ENCODE measurements around the gene KLF13.

Gene KLF13

DNA sequence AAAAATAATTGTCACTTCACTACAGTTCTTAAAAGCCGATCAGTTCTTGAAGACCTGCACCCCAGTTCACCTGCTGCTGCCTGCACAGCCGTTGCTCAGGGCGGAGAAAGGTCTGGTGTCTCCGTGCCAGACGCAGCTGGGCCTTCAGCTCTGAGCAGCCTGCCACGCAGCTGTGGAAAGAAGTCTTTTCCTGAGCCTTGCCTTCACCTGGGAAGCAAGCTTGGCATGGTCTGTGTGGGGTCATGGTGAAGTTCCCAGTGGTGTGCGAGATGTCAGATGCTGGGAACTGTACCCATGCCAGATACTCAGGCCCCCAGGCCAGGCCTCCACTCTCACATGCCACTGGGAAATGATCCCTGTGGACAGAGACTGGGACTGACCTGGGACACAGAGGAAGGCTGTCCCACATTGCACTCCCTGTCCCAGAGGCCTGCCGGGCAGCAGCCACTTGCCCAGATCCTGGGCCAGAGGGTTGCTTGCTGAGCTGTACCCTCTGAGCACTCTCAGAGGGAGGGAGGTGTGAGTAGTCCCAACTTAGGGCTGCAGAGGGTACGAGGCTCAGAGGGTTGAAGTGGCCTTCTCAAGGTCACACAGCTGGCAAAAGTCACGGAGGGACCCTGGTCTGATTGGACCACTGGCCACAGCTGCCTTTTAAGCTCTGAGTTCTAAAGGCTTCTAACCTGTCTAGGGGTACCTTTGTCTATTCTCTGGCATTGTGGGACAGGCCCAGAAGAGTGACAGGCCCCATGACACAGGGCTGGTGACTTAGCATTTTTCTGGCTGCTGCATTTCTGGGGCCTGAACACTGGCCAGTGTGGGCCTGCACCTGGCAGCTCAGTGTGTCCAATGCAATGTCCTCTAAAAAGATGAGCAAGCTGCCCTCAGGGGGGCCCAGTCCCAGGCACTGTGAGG lies 55.4 kb downstream of the KLF13 start:
- no peak for DNase-seq (ENCODE audit: low read depth in 2 of 2)

DNA sequence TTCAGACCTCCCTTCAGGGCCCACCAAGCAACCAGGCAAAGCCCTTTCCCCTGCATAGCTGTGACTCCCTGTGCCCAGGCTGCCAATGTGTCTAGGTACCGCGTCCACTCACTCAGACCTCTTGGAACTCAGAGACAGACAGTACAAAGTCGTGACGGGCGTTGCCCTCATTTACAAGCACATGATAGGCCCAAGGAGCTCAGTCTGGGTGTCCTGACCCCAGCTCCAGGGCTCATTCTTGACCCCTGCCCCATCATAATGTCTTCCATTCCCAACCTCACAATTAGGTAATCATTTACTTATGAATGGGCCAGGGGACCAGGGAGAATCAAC lies 56.0 kb downstream of the KLF13 start:
- DNase-seq (ENCODE audit: low read depth in 2 of 2), result no peak

DNA sequence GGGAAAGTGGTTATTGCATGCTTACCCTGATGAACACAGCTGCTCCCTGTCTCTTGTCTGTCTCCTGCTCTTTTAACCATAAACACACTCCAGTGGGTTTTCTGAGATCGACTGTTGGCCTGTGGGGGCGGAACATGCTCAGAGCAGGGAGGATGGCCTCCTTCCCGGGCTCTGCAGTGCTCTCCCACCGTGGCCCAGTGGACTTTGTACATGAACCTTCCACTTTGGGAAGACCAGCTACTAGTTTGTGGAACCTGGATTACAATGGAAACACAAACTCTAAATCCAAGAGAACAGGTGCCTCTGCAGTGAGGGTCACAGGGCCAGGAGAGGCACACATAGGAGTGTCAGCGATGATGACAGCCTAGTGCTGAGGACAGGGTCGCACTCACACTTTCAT lies 56.5 kb downstream of the KLF13 start:
- no peak for DNase-seq (ENCODE audit: low read depth in 2 of 2)

DNA sequence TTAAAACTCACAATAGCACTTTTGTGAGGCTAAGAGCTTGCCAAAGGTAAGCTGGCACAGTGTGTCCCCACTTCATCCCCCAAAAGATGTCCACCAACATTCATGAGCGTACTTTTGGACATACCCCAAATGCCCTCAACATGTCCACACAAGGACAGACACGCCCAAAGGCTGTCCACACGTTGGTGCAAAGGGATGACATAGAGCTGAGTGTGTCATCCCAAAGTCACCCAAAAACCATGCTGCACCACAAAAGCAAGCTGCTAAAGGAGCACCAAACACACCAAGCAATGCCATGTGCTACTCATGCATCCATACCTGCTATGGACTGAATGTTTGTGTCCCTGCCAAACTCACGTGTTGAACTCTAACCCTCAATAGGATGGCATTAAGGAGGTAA lies 57.9 kb downstream of the KLF13 start:
- DNase-seq (ENCODE audit: low read depth in 2 of 2), result no peak

DNA sequence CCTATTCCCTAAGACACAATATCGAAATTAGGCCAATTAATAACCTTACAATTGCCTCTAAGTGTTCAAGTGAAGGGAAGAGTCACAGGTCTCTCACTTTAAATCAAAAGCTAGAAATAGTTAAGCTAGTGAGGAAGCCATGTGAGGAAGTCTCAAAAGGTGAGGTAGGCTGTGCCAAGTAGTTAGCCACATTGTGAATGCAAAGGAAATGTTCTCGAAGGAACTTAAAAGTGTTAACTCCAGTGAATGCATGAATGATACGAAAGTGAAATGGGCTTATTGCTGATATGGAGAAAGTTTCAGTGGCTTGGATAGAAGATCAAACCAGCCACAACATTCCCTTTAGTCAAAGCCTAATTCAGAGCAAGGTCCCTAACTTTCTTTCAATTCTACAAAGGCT lies 59.1 kb downstream of the KLF13 start:
- no peak for DNase-seq (ENCODE audit: low read depth in 2 of 2)

DNA sequence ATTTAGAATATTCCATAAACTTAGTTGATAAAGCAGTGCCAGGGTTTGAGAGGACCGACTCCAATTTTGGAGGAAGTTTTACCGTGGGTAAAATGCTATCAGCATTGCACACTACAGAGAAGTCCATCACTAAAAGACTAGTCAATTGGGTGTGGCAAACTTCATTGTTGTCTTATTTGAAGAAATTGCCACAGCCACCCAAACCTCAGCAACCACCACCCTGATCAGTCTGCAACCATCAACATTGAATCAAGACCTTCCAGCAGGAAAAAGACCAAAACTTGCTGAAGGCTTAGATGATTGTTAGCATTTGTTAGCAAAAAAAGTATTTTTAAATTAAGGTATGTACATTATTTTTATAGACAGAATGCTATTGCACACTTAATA lies 60.5 kb downstream of the KLF13 start:
- no peak for DNase-seq (ENCODE audit: low read depth in 2 of 2)

DNA sequence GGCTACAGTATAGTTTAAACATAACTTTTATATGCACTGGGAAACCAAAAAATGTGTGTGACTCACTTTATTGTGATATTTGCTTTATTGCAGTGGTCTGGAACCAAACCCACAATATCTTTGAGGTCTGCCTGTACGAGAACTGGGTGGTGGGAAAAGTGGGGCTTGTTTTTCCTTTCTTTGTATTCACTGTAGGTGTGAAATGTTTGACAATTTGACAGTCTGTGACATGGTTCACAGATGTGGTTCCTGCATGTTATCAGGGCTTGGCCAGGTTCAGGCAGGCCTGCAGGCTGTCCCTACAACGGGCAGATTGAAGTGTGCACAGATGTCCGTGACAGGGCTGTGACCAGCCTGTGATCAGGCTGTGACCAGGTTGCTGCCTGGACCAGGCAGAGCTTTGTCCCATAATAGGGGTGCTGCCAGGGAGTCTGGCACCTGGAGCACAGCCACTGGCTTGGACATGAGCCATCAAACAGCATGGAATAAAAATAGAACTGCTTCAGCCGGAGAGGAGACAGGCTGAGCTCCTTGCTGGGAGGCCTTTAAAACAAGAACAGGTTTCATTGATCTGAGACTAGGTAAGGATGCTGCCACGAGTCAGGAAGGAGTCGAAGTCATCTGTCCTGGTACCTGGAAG lies 61.0 kb downstream of the KLF13 start:
- peak in 1 of 2 donors; percentile 38 for DNase-seq (ENCODE audit: low read depth in 2 of 2)

DNA sequence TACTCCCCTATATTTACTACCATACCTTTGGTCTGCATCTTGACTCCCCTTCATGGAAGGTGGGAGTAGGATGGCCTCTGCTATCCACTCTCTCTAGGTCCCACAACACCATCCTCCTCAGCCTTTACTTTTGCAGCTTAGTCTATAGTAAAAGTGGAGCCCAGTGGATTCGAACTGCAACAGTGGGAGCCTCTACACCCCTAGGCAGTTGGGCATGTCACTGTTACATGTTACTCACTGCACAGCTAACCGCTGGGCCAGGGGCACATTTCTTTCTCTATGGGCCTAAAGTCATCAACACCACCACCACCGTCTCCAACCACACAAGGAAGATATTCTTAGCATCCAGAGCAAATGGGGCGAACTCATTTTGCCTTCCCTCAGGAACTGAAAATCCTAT lies 62.9 kb downstream of the KLF13 start:
- DNase-seq (ENCODE audit: low read depth in 2 of 2), result no peak

DNA sequence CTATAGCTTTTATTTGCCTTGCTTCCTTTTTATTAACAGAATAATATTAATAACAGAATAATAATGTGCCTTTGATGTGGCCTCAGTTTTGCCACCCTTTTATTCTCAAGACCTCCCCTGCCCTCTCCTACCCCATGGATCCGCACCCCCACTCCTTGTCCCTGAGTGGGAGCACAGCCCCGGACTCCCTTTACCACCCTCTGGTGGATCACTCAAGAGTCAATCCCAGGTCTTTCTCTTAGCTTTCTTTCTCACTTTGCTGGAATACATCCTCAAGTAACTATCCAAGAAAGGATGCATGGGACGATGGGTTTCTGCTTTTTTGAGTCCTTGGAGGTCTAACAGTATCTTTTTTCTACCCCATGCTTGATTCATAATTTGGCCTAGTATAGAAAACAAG lies 63.4 kb downstream of the KLF13 start:
- DNase-seq (ENCODE audit: low read depth in 2 of 2), result no peak

DNA sequence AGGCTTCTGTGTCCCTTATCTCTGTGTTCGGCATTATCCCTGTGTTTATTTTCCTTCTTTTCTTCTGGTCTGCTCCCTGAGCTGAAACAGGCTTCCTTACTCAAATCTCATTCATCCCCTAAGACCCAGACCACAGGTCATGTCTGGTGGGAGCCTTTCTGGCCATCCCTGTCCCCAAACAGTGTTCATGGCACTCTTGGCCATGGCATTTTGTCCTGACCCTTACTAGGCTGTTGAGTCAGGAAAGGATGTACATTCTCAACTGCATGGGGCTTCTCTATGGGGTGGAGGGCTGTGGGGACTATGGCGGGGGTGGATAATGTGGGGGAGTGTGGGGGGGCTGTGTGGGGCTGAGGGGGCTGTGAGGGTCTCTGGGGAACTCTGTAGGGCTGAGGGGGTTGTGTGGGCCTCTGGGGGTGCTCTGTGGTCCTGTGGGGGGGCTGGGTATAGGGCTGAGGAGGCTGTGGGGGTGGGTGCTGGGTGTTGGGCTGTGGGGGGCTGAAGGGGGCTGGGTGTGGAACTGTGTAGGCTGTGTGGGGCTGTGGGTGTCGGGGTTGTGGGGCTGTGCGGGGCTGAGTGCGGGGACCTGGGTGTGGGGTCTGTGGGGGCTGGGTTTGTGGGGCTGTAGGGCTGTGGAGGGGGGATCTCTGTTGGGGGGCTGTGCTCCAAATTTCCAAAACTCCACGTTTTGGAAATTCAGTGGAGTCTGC lies 64.3 kb downstream of the KLF13 start:
- no peak for DNase-seq (ENCODE audit: low read depth in 2 of 2)

DNA sequence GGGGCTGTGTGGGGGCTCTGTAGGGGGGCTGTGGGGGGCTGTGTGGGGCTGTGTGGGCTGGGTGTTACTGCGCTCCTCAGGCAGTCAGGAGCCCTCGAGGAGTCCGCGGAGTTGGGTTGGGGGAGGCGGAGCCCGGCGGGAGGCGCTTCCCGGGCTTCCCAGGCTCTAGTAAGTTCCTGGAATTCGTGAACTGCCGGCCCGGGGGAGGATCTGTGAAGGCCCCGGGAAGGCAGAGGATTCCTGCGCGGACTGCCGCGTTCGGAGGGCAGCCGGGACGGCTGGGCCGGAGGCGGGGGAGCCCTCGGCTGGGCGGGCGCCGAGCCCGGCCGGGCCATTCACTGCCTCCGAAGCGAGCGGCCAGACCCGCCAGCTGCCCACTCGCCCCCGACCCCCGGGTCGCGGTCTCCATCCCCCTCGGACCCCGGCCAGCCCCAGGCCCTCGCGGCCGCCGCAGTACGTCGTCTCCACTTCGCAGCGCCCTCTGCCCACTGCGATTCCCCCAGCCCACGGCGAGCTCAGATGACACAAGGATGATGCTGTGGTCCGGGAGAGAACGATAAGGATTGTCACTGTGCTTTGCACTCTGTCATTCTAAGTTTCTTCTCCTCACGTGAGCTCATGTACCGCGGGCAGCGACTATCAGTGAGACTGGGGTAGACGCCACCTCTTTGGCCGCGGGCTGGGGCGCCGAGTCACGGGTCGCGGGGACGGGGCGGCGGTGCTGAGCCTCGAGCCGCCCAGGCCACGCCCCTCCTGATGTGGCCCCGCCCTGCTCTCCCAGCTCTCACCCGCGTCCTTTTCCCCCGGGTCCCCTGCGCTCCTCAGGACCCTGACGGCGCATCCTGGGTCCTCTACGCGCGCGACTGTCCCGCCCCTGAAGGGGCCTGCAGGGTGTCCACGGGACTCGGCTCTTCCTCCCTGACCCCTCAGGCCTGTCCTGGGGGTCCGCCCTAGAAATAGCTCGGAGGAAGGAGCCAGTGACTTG lies 65.3 kb downstream of the KLF13 start:
- DNase-seq (ENCODE audit: low read depth in 2 of 2), result peak; percentile 46 to 62

DNA sequence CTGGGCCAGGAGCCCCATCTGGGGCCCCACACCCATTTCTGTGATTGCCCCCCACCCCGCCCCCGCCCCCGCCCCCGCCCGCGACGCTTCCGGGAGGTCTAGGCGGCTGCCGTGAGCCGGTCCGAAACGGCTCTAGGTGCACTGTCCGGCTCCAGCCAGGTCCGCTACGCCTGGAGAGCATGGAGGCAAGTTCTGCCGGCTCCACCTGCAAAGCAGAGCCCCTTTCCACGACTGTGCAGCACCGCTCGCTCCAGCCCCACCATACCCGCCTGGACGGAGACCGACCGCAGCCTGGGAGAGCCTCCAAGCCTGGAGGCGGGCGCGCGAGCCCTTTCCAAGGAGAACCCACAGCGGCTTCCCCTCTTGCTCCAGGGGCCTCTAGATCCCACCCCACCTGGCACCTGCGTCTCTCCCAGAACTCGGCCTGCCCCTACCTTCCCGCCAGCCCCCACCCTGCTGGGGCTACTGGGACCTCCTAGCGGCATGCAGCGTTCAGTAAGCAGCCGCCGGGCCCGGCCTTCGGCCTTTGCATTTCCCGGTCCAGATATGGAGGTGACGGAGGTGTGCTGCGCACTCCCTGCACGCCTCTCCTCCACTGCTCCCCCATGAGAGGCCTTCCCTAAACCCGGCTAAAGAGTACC lies 66.2 kb downstream of the KLF13 start:
- no peak for DNase-seq (ENCODE audit: low read depth in 2 of 2)

DNA sequence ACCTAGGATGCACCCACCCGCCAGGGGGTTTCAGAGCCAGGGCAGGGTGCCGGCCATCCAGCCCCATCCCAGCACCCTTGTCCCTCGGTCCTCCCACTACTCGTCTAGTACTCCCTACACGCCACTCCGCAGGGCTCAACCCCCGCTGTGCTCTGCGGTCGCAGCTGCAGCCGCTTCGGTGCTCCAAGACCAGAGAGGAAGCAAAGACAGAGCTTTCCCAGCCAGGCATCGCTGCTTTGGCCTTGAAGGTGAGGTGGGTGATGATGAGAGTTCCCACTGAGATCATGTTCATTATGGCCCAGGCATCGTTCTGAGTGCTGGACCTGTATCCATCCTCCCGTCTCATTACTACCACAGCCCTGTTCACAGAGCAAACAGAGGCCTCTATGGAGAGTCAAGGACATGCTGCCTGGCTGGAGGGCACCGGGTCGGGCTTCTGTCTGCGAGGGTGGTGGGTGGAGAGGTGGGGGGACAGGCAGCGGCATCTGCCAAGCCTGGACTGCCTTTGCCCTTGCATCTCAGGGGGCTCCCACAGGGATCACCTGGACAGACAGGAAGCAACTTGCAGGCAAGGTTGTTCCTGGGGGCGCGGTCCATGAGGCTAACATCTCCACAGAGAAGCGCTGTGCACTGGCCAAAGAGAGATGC lies 66.9 kb downstream of the KLF13 start:
- no peak for DNase-seq (ENCODE audit: low read depth in 2 of 2)

DNA sequence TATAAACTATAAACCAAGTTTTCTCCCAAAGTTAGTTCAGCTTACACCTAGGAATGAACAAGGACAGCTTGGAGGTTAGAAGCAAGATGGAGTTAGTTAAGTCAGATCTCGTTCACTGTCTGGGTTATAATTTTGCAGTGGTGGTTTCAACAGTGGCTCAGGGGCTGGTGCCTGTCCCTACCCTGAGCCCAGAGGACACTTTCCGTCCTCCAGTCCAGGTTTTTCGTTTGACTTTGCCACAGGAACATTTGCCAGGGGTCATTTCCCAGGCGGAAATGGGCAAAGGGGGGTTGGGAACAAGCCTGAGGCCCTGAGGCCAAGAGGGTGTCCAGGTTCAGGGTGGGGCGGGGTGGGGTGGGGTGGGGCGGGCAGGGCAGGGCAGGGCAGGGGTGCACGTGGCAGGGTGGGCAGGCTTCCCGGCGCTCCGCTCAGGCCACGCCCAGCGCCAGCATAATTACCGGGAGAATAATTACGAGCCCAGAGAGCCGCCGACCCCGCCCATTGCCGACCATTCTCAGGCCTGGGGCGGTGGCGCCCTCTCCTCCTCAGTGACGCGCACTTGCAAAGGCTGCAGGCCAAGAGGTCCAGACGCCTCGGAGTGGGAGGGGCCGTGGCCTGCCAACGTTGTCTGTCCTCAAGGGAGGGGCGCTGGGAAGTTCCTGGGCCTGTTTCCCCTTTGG lies 70.4 kb downstream of the KLF13 start:
- no peak for DNase-seq (ENCODE audit: low read depth in 2 of 2)

DNA sequence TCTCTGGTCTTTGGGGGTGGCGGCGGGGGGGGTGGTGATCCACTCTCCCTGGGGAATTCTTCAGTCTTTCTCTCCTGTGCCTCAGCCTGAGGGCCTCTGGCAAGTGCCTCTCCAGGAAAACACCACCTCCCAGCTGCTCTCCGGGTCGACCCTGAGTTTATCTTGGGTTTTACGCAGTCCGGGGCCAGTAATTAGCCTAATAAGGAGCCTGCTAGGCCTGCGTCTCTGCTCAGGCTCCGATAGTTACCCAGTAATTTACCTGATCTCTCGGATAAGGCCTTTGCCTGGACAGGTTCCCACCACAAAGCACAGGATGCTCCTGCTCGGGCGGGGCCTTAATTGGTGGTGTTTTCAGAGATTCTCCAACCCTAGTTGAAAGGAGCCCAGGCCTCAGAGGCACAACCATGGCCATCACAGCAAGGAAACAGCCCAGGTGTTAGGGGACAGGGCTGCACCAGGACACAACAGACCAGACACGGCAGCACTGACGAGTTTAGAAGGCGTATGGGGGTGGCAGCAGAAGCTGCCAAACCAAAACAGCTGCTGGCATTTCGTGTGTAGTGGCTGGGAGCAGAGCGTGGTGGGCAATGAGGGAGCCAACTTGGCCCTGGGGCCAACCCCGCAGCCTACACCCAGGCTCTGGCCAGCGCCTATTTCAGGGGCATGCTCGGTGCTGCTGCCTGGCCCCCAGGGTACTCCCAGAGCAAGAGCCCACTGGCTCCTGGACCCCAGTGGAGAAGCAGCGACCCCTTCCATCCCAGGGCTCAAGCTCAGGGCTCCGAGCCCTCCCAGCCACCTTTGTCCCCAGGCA lies 71.4 kb downstream of the KLF13 start:
- no peak for DNase-seq (ENCODE audit: low read depth in 2 of 2)

DNA sequence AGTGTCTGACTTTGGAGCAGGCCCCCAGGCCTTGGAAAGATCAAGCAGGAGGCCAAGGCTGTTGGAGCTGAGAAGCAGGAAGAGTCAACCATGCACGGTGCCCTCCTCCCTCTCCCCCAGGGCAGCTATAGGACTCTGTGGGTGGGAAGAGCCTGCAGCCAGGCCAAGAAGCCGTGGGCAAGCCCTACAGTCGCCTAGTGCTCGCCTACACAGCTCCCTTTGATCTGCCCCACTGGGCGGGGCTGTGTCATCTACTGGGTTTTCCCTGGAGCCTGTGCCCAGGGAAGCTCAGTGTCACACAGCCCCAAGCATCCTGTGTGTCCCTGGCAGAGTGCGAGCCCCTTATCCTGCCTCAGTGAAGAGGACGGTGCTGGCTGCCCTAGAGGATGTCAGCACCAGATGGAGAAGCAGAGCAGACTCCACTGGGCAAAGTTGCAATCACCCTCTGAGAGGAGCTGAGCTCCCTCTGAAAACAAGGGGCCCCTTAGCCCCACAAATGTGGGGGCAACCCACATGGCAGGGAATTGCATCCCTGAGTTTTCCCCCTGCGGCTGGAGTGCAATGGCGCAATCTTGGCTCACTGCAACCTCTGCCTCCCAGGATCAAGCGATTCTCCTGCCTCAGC lies 72.2 kb downstream of the KLF13 start:
- DNase-seq (ENCODE audit: low read depth in 2 of 2), result no peak

DNA sequence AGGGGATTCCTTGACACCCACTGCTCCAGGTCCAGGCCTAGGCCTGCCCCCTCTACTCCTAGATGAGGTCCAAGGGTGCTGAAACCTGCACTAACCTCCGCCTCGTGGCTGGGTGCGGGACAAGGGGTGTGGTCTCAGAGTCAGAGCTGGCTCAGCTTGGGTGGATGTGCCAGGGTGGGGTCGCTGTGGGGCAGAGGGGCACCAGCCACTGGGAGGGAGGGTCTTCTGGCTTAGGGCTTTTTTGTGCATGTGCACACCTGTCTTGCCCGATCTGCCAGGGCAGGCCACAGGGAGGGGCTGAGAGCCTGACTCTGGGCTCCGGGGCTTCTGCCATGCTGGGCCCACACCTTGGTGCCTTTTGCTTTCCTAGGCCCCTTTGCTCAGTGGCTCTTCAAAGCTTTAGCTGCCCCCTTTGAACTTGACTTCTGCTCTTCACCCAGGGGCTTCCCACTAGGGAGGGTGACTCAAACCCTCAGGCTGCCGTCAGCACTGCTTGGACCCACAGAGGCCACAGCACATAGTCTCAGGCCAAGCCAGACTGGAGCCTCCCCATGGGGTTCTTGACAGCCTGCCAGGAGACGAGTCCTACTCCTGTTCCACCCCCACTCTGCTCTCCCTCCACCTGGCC lies 73.0 kb downstream of the KLF13 start:
- DNase-seq (ENCODE audit: low read depth in 2 of 2), result no peak

DNA sequence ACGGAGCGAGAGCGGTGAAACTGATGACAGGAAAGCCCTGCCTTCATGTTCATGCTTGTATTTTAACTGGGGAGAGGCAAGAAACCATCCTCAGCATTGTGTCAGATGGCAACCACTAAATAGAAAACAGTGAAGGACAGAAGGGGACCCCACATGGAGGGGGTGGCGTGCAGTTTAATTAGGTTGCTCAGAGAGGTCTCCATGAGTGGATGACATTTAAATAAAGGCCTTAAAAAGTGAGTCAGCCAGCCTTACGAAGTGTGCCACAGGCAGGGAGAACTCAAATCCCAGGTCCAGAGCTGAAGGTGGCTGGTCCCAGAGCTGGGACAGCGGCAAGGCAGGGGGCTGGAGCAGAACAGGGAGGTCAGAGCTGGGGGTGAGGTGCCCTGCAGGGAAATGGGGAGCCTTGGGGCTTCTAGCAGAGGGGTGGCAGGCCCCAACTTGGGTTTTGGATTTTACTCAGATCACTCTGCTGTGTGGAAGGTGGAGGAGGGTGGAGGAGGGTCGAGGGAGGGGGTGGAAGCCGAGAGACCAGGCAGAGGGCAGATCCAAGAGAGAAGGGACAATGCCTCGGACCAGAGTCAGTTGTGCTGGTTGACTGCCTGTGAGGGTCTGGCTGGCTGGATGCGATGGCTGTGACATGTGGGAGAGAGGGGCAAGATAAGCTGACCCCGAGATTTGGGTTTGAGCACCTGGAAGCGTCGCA lies 73.7 kb downstream of the KLF13 start:
- DNase-seq (ENCODE audit: low read depth in 2 of 2), result no peak
